Astrocyte (in vitro differentiated cells and primary cell): Measurements from ENCODE around the gene BTBD1. TPM values are rescaled to one million over a fixed set of nuclear protein-coding genes. Genes with fewer than 3 reads are reported as not detected.

Source experiments
- DNase-seq: peaks from one replicate; pipeline ENCODE4 v3.0.0-alpha.2; 2010; ENCODE audit warnings: low read depth
- FAIRE-seq: peaks from 2 replicates; lab custom pipeline; 2011; peaks lifted over from hg19 to GRCh38; lab: Jason Lieb, UNC
- H2AFZ ChIP-seq: 2 replicates; pipeline ENCODE4 v1.6.0; 2012; ENCODE audit warnings: low read depth, low read length, inconsistent platforms
- H3K27ac ChIP-seq: 2 replicates; pipeline ENCODE4 v1.5.1; 2011; ENCODE audit warnings: low read depth, low read length, inconsistent platforms
- H3K27me3 ChIP-seq: 2 replicates; pipeline ENCODE4 v1.6.0; 2011; ENCODE audit warnings: low read length, inconsistent platforms; ENCODE audit not compliant: insufficient read depth
- H3K36me3 ChIP-seq: 2 replicates; pipeline ENCODE4 v1.5.1; 2011; ENCODE audit warnings: low read length, inconsistent platforms; ENCODE audit not compliant: insufficient read depth
- H3K4me1 ChIP-seq: 2 replicates; pipeline ENCODE4 v1.5.1; 2011; ENCODE audit warnings: low read length, inconsistent platforms; ENCODE audit not compliant: insufficient read depth
- H3K4me2 ChIP-seq: 2 replicates; pipeline ENCODE4 v1.6.0; 2012; ENCODE audit warnings: low read length, inconsistent platforms
- H3K4me3 ChIP-seq: 2 replicates; pipeline ENCODE4 v1.5.1; 2011; ENCODE audit warnings: low read depth, mild to moderate bottlenecking, low read length, inconsistent platforms; ENCODE audit not compliant: insufficient read depth
- H3K79me2 ChIP-seq: 2 replicates; pipeline ENCODE4 v1.6.0; 2012; ENCODE audit warnings: mild to moderate bottlenecking, low read length, inconsistent platforms; ENCODE audit not compliant: insufficient read depth
- H3K9ac ChIP-seq: 2 replicates; pipeline ENCODE4 v1.6.0; 2012; ENCODE audit warnings: mild to moderate bottlenecking, low read length, inconsistent platforms
- H3K9me3 ChIP-seq: 2 replicates; pipeline ENCODE4 v1.5.1; 2012; ENCODE audit warnings: low read depth, mild to moderate bottlenecking, low read length, inconsistent platforms; ENCODE audit not compliant: insufficient read depth
- H4K20me1 ChIP-seq: 2 replicates; pipeline ENCODE4 v1.6.0; 2012; ENCODE audit warnings: low read length, inconsistent platforms; ENCODE audit not compliant: insufficient read depth
- H3K27ac Mint-ChIP-seq: one replicate; pipeline ENCODE4 v1.8.0; 2021; ENCODE audit warnings: mild to moderate bottlenecking, mixed read lengths; ENCODE audit not compliant: unreplicated experiment
- H3K27me3 Mint-ChIP-seq: one replicate; pipeline ENCODE4 v1.8.0; 2021; ENCODE audit warnings: low read depth, mixed read lengths; ENCODE audit not compliant: unreplicated experiment
- H3K36me3 Mint-ChIP-seq: one replicate; pipeline ENCODE4 v1.8.0; 2021; ENCODE audit warnings: low read depth, mixed read lengths; ENCODE audit not compliant: unreplicated experiment
- H3K4me1 Mint-ChIP-seq: one replicate; pipeline ENCODE4 v1.8.0; 2021; ENCODE audit warnings: low read depth, mixed read lengths; ENCODE audit not compliant: unreplicated experiment
- H3K4me3 Mint-ChIP-seq: one replicate; pipeline ENCODE4 v1.8.0; 2021; ENCODE audit warnings: mild to moderate bottlenecking, moderate library complexity, mixed read lengths; ENCODE audit not compliant: unreplicated experiment
- H3K9me3 Mint-ChIP-seq: one replicate; pipeline ENCODE4 v1.8.0; 2021; ENCODE audit warnings: mild to moderate bottlenecking, mixed read lengths; ENCODE audit not compliant: unreplicated experiment
- CTCF ChIP-seq: IDR thresholded peaks from 2 replicates; pipeline ENCODE4 v1.5.1; 2011; ENCODE audit warnings: low read depth, mild to moderate bottlenecking, inconsistent platforms, low read length, moderate library complexity; ENCODE audit not compliant: insufficient read depth
- EZH2 ChIP-seq: IDR thresholded peaks from 2 replicates; pipeline ENCODE4 v1.6.1; 2012; ENCODE audit warnings: mild to moderate bottlenecking, low read length, inconsistent platforms; ENCODE audit not compliant: insufficient read depth
- total RNA-seq: library from RNA; stranded (reverse); gene quantifications from 2 replicates; pipeline ENCODE4 v1.2.1, GENCODE V29; 2021

Gene BTBD1
- total RNA-seq, 1 donor from 2014 or later = 61.1 TPM

- H3K4me2 ChIP-seq = peak overlapping the region; percentile 93
- H3K79me2 ChIP-seq = peaks cover 44% of the 10 kb centered on the region
- peaks cover 38% of the 10 kb centered on the region for H4K20me1 ChIP-seq
- H3K9me3 ChIP-seq = no peaks in the 10 kb centered on the region
- H3K36me3 ChIP-seq = no peaks in the 10 kb centered on the region
- peaks cover 10% of the 10 kb centered on the region for H3K4me1 ChIP-seq
- peak overlapping the region; percentile 92 for H3K9ac ChIP-seq
- no peak for DNase-seq
- H3K27me3 ChIP-seq = no peaks in the 10 kb centered on the region
- H3K9me3 Mint-ChIP-seq = no peaks in the 10 kb centered on the region
- peak overlapping the region; percentile 99 for H3K4me3 ChIP-seq
- H2AFZ ChIP-seq = peak overlapping the region; percentile 83
- no peak overlapping the region for H3K27ac Mint-ChIP-seq
- H3K27me3 Mint-ChIP-seq = no peaks in the 10 kb centered on the region
- H3K4me1 Mint-ChIP-seq = peaks cover 4% of the 10 kb centered on the region
- H3K36me3 Mint-ChIP-seq = peaks cover 2% of the 10 kb centered on the region
- H3K27ac ChIP-seq = peak overlapping the region; percentile 92
- TF ChIP-seq CTCF (no peak), EZH2 (no peak)
- H3K4me3 Mint-ChIP-seq = peak overlapping the region; percentile 70
- no peak for FAIRE-seq
These were observed 548 bp upstream of the BTBD1 start for GRCh38 chr15:83067638-83067962.

GRCh38 chr15:83066034-83066733 is 868 bp downstream of the BTBD1 start:
- H3K4me1 Mint-ChIP-seq = peaks cover 4% of the 10 kb centered on the region
- TF ChIP-seq CTCF (no peak), EZH2 (no peak)
- peak overlapping the region; percentile 92 for H3K27ac ChIP-seq
- H3K4me2 ChIP-seq = peak overlapping the region; percentile 93
- no peaks in the 10 kb centered on the region for H3K9me3 Mint-ChIP-seq
- no peak overlapping the region for H3K4me3 Mint-ChIP-seq
- H3K27me3 Mint-ChIP-seq = no peaks in the 10 kb centered on the region
- peaks cover 14% of the 10 kb centered on the region for H3K4me1 ChIP-seq
- H3K9ac ChIP-seq = peak overlapping the region; percentile 92
- no peak for FAIRE-seq
- peak overlapping the region; percentile 77 for H3K27ac Mint-ChIP-seq
- H4K20me1 ChIP-seq = peaks cover 52% of the 10 kb centered on the region
- peaks cover 58% of the 10 kb centered on the region for H3K79me2 ChIP-seq
- no peaks in the 10 kb centered on the region for H3K9me3 ChIP-seq
- H3K27me3 ChIP-seq = no peaks in the 10 kb centered on the region
- H3K36me3 Mint-ChIP-seq = peaks cover 2% of the 10 kb centered on the region
- H3K36me3 ChIP-seq = no peaks in the 10 kb centered on the region
- no peak for DNase-seq
- H2AFZ ChIP-seq = peak overlapping the region; percentile 83
- peak overlapping the region; percentile 99 for H3K4me3 ChIP-seq

DNA sequence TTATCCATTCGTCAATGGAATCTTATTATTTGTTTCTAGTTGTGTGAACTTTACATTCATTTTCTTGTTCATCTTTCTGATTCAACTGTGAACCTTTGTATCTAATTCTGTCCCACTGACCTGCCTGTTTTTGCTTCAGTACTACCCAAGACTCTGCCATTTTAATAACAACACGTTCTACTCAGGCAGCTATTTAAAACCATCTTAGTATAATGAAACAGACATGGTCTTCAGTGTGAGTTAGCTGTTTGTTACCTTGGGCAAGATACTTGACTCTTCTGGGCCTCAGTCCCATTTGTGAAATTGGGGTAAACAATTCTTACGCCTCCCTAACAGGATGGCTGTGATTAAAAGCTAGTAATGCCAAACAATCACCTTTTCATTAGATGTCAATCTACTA is 1.6 kb downstream of the BTBD1 start:
- H3K36me3 Mint-ChIP-seq = peaks cover 2% of the 10 kb centered on the region
- no peaks in the 10 kb centered on the region for H3K36me3 ChIP-seq

More for the DNA sequence above, 1.6 kb downstream of the BTBD1 start:
- Histone ChIP-seq H3K4me3 (peak overlapping the region; percentile 99), H3K27ac (no peak overlapping the region), H2AFZ (no peak overlapping the region), H3K9ac (peak overlapping the region; percentile 92), H3K4me2 (peak overlapping the region; percentile 93), H4K20me1 (peaks cover 58% of the 10 kb centered on the region), H3K79me2 (peaks cover 66% of the 10 kb centered on the region), H3K9me3 (no peaks in the 10 kb centered on the region), H3K27me3 (no peaks in the 10 kb centered on the region), H3K4me1 (peaks cover 14% of the 10 kb centered on the region)
- DNase-seq (no peak), FAIRE-seq (no peak)
- no peak for TF ChIP-seq CTCF
- TF ChIP-seq EZH2 = no peak
- peak overlapping the region; percentile 29 for H3K27ac Mint-ChIP-seq
- no peaks in the 10 kb centered on the region for H3K27me3 Mint-ChIP-seq
- no peaks in the 10 kb centered on the region for H3K9me3 Mint-ChIP-seq
- peaks cover 4% of the 10 kb centered on the region for H3K4me1 Mint-ChIP-seq
- no peak overlapping the region for H3K4me3 Mint-ChIP-seq
